Pancreas (tissue), 10 donors: ENCODE data around the gene SAMD15. TPM values are rescaled to one million over a fixed set of nuclear protein-coding genes. Genes with fewer than 3 reads are reported as not detected.

Experiments used
- ATAC-seq, 4 donors: fragments of 200-7000 bp; cut with Tn5 transposase; one replicate each; pipeline versions ENCODE4 v1.8.0 to v1.9.1; 2020; ENCODE audit warnings: mild to moderate bottlenecking in 4 of 4, moderate library complexity in 4 of 4
- DNase-seq, 6 donors: peaks; one replicate each; pipeline ENCODE4 v3.0.0-alpha.2; 2020
- FAIRE-seq: peaks from 2 replicates; lab custom pipeline; 2012; peaks lifted over from hg19 to GRCh38; lab: Jason Lieb, UNC
- H3K27ac ChIP-seq, 4 donors: fragments of 200-600 bp; sonication (generic); 1 replicate in 3 of 4; 2 replicates in 1 of 4; pipeline versions ENCODE4 v1.5.0 to v1.8.0; 2020
- H3K27me3 ChIP-seq, 4 donors: fragments of 200-600 bp; one replicate each; pipeline ENCODE4 v1.8.0; 2021
- H3K36me3 ChIP-seq, 3 donors: fragments of 200-600 bp; sonication (generic) in 1 of 3; one replicate each; pipeline versions ENCODE4 v1.5.0 to v1.8.0; 2020 to 2021
- H3K4me1 ChIP-seq, 3 donors: fragments of 200-600 bp; one replicate each; pipeline ENCODE4 v1.8.0; 2021
- H3K4me3 ChIP-seq, 4 donors: fragments of 200-600 bp; sonication (generic) in 2 of 4; one replicate each; pipeline versions ENCODE4 v1.5.0 to v1.8.0; 2020 to 2021
- H3K9me3 ChIP-seq, 4 donors: fragments of 200-600 bp; one replicate each; pipeline ENCODE4 v1.8.0; 2021
- WGBS, 2 donors: extraction: QIAGEN DNeasy Blood & Tissue Kit; methylation state at CpG; one replicate each; pipeline ENCODE4 v1.1.7; 2013; 5-methylcytosine and 5-hydroxymethylcytosine counted together
- intact Hi-C, 3 donors: fragments of 100-400 bp; cut with DNase I; formaldehyde crosslinking; loops; one replicate each; pipeline versions ENCODE4 v1.11.1 to v1.14.2; 2022
- polyA plus RNA-seq, 2 donors: library from polyadenylated mRNA; stranded (reverse); fragments of 200-250 nt; gene quantifications; one replicate each; pipeline ENCODE4 v1.2.3, GENCODE V29; 2013
- total RNA-seq, 6 donors: library from RNA; stranded (reverse); fragmentation: NEBNext Ultra II Directional in 4 of 6; extraction: Animal tissue kit (Norgen Biotek cat#: 25700) in 4 of 6; gene quantifications; one replicate each; pipeline versions ENCODE4 v1.2.1 to v1.2.4, GENCODE V29; 2021 to 2023
- TF ChIP-seq, protein P1 (sequence below), 4 donors: fragments of 200-600 bp; sonication (generic) in 3 of 4; IDR thresholded peaks; one replicate each; pipeline versions ENCODE4 v1.5.0 to v1.8.0; 2021; ENCODE audit warnings: antibody characterized with exemption in 4 of 4
- donor health status: healthy with polysubstance abuse.
- donor health status: DM: no; HTN: no; CAD: no; lungs with moderate emphysema.
- donor health status: DM: no; HTN: no; CAD: no.
- donor health status: control.
- donor health status: control.
- donor health status: Bipolar disorder and iron deficiency.
- donor health status: DM: yes; HTN: yes; CAD: no.
- donor health status: DM: no; HTN: no; CAD: no.
- donor health status: DM: no; HTN: no; CAD: no.
- donor health status: DM: yes; HTN: yes; CAD: no.

The SAMD15 gene
- total and polyA plus RNA-seq, 8 donors = 0.28 to 1.5 (median 0.92) TPM

DNA sequence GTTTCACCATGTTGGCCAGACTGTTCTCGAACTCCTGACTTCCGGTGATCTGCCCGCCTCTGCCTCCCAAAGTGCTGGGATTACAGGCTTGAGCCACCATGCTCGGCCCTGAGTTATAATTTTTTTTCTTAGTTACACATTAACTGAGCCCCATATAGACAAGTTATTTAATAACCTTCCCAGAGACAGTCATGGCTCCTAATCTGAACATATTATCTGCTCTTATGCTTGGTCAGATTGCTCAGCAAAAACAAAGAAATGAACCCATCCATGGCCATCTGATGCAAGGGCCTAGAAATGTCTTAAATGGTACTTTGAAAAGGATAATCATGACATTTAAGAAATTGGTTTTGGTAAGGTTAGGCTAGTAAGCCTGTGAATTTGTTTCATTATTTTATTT lies 13.0 kb downstream of the SAMD15 start:
- no peaks in the 10 kb centered on the region for H3K27me3 ChIP-seq
- no peaks in the 10 kb centered on the region for H3K4me1 ChIP-seq
- H3K36me3 ChIP-seq = no peaks in the 10 kb centered on the region
- TF ChIP-seq, protein P1, sequence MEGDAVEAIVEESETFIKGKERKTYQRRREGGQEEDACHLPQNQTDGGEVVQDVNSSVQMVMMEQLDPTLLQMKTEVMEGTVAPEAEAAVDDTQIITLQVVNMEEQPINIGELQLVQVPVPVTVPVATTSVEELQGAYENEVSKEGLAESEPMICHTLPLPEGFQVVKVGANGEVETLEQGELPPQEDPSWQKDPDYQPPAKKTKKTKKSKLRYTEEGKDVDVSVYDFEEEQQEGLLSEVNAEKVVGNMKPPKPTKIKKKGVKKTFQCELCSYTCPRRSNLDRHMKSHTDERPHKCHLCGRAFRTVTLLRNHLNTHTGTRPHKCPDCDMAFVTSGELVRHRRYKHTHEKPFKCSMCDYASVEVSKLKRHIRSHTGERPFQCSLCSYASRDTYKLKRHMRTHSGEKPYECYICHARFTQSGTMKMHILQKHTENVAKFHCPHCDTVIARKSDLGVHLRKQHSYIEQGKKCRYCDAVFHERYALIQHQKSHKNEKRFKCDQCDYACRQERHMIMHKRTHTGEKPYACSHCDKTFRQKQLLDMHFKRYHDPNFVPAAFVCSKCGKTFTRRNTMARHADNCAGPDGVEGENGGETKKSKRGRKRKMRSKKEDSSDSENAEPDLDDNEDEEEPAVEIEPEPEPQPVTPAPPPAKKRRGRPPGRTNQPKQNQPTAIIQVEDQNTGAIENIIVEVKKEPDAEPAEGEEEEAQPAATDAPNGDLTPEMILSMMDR (IDR thresholded peaks at IDR 0.05) = no peak
- FAIRE-seq (no peak), DNase-seq (no peak), ATAC-seq (no peak)
- 79 to 80% methylated on average over 4 of the region's 4 CpGs for WGBS, 2 donors
- H3K4me3 ChIP-seq = no peak overlapping the region
- intact Hi-C loops = no loop called here
- no peak overlapping the region for H3K27ac ChIP-seq
- H3K9me3 ChIP-seq = no peaks in the 10 kb centered on the region

- FAIRE-seq = no peak
Measured at GRCh38 chr14:77400216-77400615, 23.0 kb downstream of the SAMD15 start.

DNA sequence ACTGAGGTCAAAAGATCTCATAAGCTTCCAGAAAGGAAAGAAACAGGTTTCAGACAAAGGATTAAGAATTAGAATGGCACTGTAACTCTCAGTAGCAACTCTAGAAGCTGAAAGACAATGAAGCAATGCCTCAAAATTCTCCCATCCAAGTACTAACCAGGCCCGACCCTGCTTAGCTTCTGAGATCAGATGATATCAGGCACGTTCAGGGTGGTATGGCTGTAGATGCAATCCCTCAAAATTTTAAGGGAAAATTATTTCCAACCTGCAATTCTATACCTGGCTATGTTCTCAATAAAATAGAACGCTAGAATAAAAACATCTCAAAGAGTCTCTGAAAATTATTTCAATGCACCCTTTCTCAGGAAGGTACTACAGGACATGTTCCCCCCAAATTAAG lies 26.6 kb downstream of the SAMD15 start:
- no peaks in the 10 kb centered on the region for H3K9me3 ChIP-seq
- no peak overlapping the region for H3K4me3 ChIP-seq
- DNase-seq = no peak
- no peak overlapping the region for H3K27ac ChIP-seq
- TF ChIP-seq, protein P1 (IDR thresholded peaks at IDR 0.05) = no peak
- WGBS, 2 donors = 75 to 93% methylated on average over 3 of the region's 3 CpGs
- H3K36me3 ChIP-seq = no peaks in the 10 kb centered on the region
- no peaks in the 10 kb centered on the region for H3K4me1 ChIP-seq
- no peak for FAIRE-seq
- intact Hi-C loops = no loop called here
- ATAC-seq = no peak
- H3K27me3 ChIP-seq = no peaks in the 10 kb centered on the region

More at GRCh38 chr14:77400216-77400615, 23.0 kb downstream of the SAMD15 start:
- H3K9me3 ChIP-seq = no peaks in the 10 kb centered on the region
- no peaks in the 10 kb centered on the region for H3K27me3 ChIP-seq
- no peak for DNase-seq
- H3K4me3 ChIP-seq = no peak overlapping the region
- H3K4me1 ChIP-seq = no peaks in the 10 kb centered on the region
- H3K36me3 ChIP-seq = no peaks in the 10 kb centered on the region
- ATAC-seq = no peak
- intact Hi-C loops = no loop called here
- TF ChIP-seq, protein P1 (IDR thresholded peaks at IDR 0.05) = no peak
- WGBS, 2 donors = 75 to 79% methylated on average over 6 of the region's 6 CpGs
- no peak overlapping the region for H3K27ac ChIP-seq

DNA sequence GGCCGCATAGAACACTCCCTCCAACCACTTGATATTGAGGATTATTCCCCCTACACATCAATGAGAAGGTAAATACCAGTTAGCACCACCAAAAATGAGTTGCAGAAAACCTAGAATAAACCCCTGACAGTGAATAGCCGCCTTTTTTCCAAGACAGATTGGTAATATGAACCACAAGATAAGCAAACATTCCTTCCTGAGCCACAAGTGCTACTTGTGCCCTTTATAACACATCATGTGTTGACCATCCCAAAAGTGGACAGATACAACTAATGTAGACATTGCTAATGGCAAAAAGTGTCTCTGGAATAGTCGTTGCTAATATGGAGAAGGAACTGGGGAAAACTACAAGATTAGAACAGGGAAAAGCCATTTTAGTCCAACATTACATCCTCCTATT lies 28.9 kb downstream of the SAMD15 start:
- intact Hi-C loops = no loop called here
- TF ChIP-seq, protein P1 (IDR thresholded peaks at IDR 0.05) = no peak
- Histone ChIP-seq H3K36me3 (no peaks in the 10 kb centered on the region), H3K4me3 (no peak overlapping the region), H3K9me3 (no peaks in the 10 kb centered on the region), H3K4me1 (no peaks in the 10 kb centered on the region), H3K27ac (no peak overlapping the region), H3K27me3 (no peaks in the 10 kb centered on the region)
- ATAC-seq = no peak
- no peak for FAIRE-seq
- no peak for DNase-seq
- WGBS, 2 donors = 47 to 73% methylated on average over 3 of the region's 3 CpGs

DNA sequence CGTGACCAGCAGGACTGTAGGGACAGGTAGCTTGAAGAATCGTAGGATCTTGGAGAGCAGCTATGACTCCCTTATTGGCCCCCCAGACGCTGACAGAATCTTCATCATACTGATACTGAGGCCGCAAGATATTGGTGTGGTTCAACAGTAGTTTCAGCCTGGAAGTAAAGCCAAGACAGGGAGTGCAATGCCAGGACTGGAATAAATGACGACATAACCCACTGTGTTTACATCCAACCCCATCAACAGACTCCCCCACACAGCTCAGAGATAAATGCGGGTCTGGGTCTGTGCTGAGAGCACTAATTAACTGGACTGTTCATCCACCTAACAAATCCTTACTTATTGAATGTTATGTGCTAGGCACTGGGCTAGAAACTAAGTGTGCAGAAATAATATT lies 29.5 kb downstream of the SAMD15 start:
- ATAC-seq (no peak), FAIRE-seq (no peak), DNase-seq (no peak)
- intact Hi-C loops = no loop called here
- no peak overlapping the region for H3K4me3 ChIP-seq
- TF ChIP-seq, protein P1 (IDR thresholded peaks at IDR 0.05) = no peak
- 59 to 79% methylated on average over 6 of the region's 6 CpGs for WGBS, 2 donors
- H3K4me1 ChIP-seq = no peaks in the 10 kb centered on the region
- H3K9me3 ChIP-seq = no peaks in the 10 kb centered on the region
- no peaks in the 10 kb centered on the region for H3K36me3 ChIP-seq
- no peak overlapping the region for H3K27ac ChIP-seq
- no peaks in the 10 kb centered on the region for H3K27me3 ChIP-seq
